ENCODE measurements around the gene ONECUT3.

Gene ONECUT3

DNA sequence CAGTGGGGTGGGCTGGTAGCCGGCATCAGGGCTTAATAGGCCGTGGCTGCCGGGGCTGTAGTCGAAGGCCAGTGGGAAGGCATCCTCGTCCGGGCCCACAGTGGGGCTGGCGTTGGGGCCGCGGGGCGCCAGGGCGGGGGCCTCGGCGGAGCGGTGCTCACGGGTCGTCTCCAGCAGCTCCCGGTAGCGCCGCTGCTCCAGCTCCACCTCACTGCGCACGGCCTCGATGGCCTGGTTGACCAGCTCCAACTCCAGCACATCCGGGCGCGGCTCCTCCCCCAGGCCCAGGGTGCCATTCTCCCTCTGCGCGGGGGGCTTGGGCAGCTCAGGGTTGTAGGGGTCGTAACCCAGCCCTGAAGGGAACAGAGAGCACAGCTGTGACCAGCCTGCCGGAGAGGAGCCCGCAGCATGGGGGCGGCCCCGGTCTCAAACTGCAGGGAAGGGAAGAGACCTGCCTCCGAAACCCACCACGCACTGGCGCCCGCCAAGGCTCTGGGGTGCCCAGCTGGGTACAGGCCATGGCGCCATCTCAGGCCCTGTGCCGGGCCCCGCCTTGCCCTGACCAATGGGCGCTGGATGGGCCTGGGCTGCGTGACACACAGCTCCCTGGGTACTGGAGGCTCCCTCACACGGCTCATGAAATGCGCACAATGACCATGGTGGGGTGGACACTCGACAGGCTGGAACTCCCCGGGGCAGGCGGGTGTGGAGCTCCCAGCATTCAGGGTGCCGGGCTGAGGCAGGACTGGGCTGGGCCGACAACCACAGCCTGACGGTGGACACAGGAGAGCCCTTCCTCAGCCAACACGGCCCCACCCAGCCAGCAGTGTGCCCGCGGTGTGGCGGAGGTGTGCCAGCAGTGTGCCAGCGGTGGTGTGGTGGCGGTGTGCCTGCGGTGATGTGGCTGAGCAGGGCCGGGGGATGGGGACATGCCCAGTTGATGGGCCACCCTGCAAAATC is 75.3 kb downstream of the ONECUT3 start:
- Histone ChIP-seq H3K36me3 (ENCODE audit: control insufficient read depth in 5 of 5, insufficient read depth in 5 of 5, low read length in 5 of 5) (peaks cover 0 to 68% (median 33%) of the 10 kb centered on the region in 5 donors), H3K27ac (ENCODE audit: low read depth, low read length) (no peak overlapping the region), H3K4me1 (ENCODE audit: control insufficient read depth in 5 of 5, insufficient read depth in 5 of 5, low read length in 5 of 5) (peaks cover 0 to 15% (median 10%) of the 10 kb centered on the region in 5 donors), H3K9me3 (ENCODE audit: control insufficient read depth in 5 of 5, low read length in 5 of 5) (no peaks in the 10 kb centered on the region), H3K27me3 (ENCODE audit: control insufficient read depth in 5 of 5, insufficient read depth in 4 of 5, low read length in 5 of 5) (no peaks in the 10 kb centered on the region), H3K9ac (ENCODE audit: low read length in 5 of 5) (no peak overlapping the region), H3K4me3 (ENCODE audit: low read depth in 1 of 5, low read length in 5 of 5) (no peak overlapping the region)

DNA sequence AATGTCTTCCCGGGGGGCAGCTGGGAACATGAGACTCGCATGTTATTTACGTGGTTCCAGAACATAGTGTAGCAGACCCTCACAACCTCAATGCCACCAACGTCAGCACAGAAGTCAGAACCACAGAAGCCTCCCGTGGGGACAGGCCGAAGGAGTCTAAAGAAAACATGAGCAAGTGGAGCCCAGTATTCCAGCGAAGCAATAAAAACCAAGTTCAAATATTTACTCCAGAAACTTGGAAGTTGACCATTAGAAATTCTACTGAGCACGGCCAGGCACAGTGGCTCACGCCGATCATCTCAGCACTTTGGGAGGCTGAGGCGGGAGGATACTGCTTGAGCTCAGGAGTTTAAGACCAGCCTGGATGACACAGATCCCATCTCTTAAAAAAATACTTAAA is 76.7 kb downstream of the ONECUT3 start:
- peaks cover 0 to 17% (median 10%) of the 10 kb centered on the region in 5 donors for H3K4me1 ChIP-seq (ENCODE audit: control insufficient read depth in 5 of 5, insufficient read depth in 5 of 5, low read length in 5 of 5)
- H3K9ac ChIP-seq (ENCODE audit: low read length in 5 of 5) = no peak overlapping the region
- no peak overlapping the region for H3K4me3 ChIP-seq (ENCODE audit: low read depth in 1 of 5, low read length in 5 of 5)
- peaks cover 0 to 64% (median 23%) of the 10 kb centered on the region in 5 donors for H3K36me3 ChIP-seq (ENCODE audit: control insufficient read depth in 5 of 5, insufficient read depth in 5 of 5, low read length in 5 of 5)
- H3K27me3 ChIP-seq (ENCODE audit: control insufficient read depth in 5 of 5, insufficient read depth in 4 of 5, low read length in 5 of 5) = no peaks in the 10 kb centered on the region
- no peak overlapping the region for H3K27ac ChIP-seq (ENCODE audit: low read depth, low read length)
- H3K9me3 ChIP-seq (ENCODE audit: control insufficient read depth in 5 of 5, low read length in 5 of 5) = no peaks in the 10 kb centered on the region

DNA sequence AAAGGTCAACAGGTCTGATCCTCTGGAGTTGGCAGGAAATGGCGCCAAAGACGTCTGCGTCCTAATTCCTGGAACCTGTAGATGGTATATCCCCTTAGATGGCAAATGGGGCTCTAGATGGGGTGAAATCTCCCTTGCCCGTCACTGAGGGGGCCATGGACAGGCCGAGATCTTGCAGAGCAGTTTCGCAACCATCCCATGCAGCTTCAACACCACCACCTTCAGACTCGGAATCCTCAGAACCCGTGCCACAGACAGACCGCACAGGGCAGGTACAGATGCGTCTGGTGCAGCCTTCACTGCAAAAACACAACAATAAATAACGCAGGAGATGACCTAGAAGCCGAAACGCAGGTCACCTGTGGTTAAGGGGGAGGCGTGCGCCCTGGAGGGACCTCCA is 77.3 kb downstream of the ONECUT3 start:
- no peak overlapping the region for H3K4me3 ChIP-seq (ENCODE audit: low read depth in 1 of 5, low read length in 5 of 5)
- H3K27me3 ChIP-seq (ENCODE audit: control insufficient read depth in 5 of 5, insufficient read depth in 4 of 5, low read length in 5 of 5) = no peaks in the 10 kb centered on the region
- H3K9me3 ChIP-seq (ENCODE audit: control insufficient read depth in 5 of 5, low read length in 5 of 5) = no peaks in the 10 kb centered on the region
- H3K27ac ChIP-seq (ENCODE audit: low read depth, low read length) = no peak overlapping the region
- peaks cover 0 to 17% (median 10%) of the 10 kb centered on the region in 5 donors for H3K4me1 ChIP-seq (ENCODE audit: control insufficient read depth in 5 of 5, insufficient read depth in 5 of 5, low read length in 5 of 5)
- no peak overlapping the region for H3K9ac ChIP-seq (ENCODE audit: low read length in 5 of 5)
- peaks cover 0 to 64% (median 23%) of the 10 kb centered on the region in 5 donors for H3K36me3 ChIP-seq (ENCODE audit: control insufficient read depth in 5 of 5, insufficient read depth in 5 of 5, low read length in 5 of 5)

All from subcutaneous abdominal adipose tissue (tissue), 5 donors.